Fibroblast of lung (primary cell): ENCODE results near the gene UNKL. TPM values are rescaled to one million over a fixed set of nuclear protein-coding genes. Genes with fewer than 3 reads are reported as not detected.

Source experiments
- DNase-seq, 2 donors: peaks; one replicate each; pipeline versions ENCODE4 v3.0.0 to v3.0.0-alpha.2; 2010; ENCODE audit warnings: low read depth in 2 of 2
- H2AFZ ChIP-seq: 2 replicates; pipeline ENCODE4 v1.5.1; 2012; ENCODE audit warnings: low read length, control low read depth, inconsistent platforms
- H3K27ac ChIP-seq: 2 replicates; pipeline ENCODE4 v1.5.1; 2011; ENCODE audit warnings: low read length, control low read depth; ENCODE audit not compliant: insufficient read depth
- H3K27me3 ChIP-seq: 2 replicates; pipeline ENCODE4 v1.5.1; 2011; ENCODE audit warnings: mild to moderate bottlenecking, low read length; ENCODE audit not compliant: control insufficient read depth, insufficient read depth
- H3K36me3 ChIP-seq: 2 replicates; pipeline ENCODE4 v1.5.1; 2011; ENCODE audit warnings: low read length; ENCODE audit not compliant: control insufficient read depth, insufficient read depth
- H3K4me1 ChIP-seq: 2 replicates; pipeline ENCODE4 v1.5.1; 2011; ENCODE audit warnings: low read length; ENCODE audit not compliant: control insufficient read depth, insufficient read depth; ENCODE audit errors: extremely low read depth
- H3K4me2 ChIP-seq: 2 replicates; pipeline ENCODE4 v1.5.1; 2011; ENCODE audit warnings: low read length, control low read depth; ENCODE audit not compliant: insufficient read depth; ENCODE audit errors: extremely low read depth
- H3K4me3 ChIP-seq, 4 experiments: fragments of 200-600 bp in 1 of 4; sonication (generic) in 1 of 4; replicated peaks in 1 of 4; 2 replicates each; pipeline ENCODE4 v1.5.1; 2011 to 2016; ENCODE audit warnings: low read length in 4 of 4, low read depth in 3 of 4, mild to moderate bottlenecking in 3 of 4, control low read depth in 2 of 4, inconsistent platforms in 1 of 4, mixed read lengths in 1 of 4; ENCODE audit not compliant: insufficient read depth in 1 of 4; ENCODE audit errors: control extremely low read depth in 1 of 4
- H3K79me2 ChIP-seq: 2 replicates; pipeline ENCODE4 v1.5.1; 2012; ENCODE audit warnings: mild to moderate bottlenecking, low read length, inconsistent platforms; ENCODE audit not compliant: control insufficient read depth, insufficient read depth
- H3K9ac ChIP-seq: 2 replicates; pipeline ENCODE4 v1.5.1; 2011; ENCODE audit warnings: mild to moderate bottlenecking, low read length, control low read depth; ENCODE audit not compliant: insufficient read depth
- H3K9me3 ChIP-seq: 2 replicates; pipeline ENCODE4 v1.5.1; 2012; ENCODE audit warnings: low read depth, low read length; ENCODE audit not compliant: control insufficient read depth, insufficient read depth
- H4K20me1 ChIP-seq: 2 replicates; pipeline ENCODE4 v1.5.1; 2011; ENCODE audit warnings: low read length; ENCODE audit not compliant: control insufficient read depth, insufficient read depth; ENCODE audit errors: extremely low read depth
- EZH2 ChIP-seq: IDR thresholded peaks from 2 replicates; pipeline ENCODE4 v1.5.1; 2012; ENCODE audit warnings: low read length, control low read depth, mild to moderate bottlenecking; ENCODE audit errors: missing control alignments
- polyA plus RNA-seq, 2 donors: library from polyadenylated mRNA; depleted of rRNA in 1 of 2; stranded (reverse) in 1 of 2; unstranded in 1 of 2; fragments of >200 nt; gene quantifications; 2 replicates each; pipeline ENCODE4 v1.2.1, GENCODE V29; 2011 to 2012; ENCODE audit warnings: missing spikeins in 1 of 2
- total RNA-seq: library from RNA; depleted of rRNA; stranded (reverse); fragments of >200 nt; gene quantifications from 2 replicates; pipeline ENCODE4 v1.2.1, GENCODE V29; 2014
- TF ChIP-seq, protein P1 (sequence below), 2 donors: IDR thresholded peaks in 1 of 2; conservative IDR thresholded peaks in 1 of 2; 1 replicate in 1 of 2; 2 replicates in 1 of 2; pipeline ENCODE4 v1.5.1; 2011 to 2012; ENCODE audit warnings: low read length in 2 of 2, control low read depth in 1 of 2, inconsistent platforms in 1 of 2, low read depth in 1 of 2, mild to moderate bottlenecking in 1 of 2

The UNKL gene
- total and polyA plus RNA-seq, 2 donors (not counting 1 experiment from before 2014, with no cell fraction given) = 4.3 to 6.3 TPM

DNA sequence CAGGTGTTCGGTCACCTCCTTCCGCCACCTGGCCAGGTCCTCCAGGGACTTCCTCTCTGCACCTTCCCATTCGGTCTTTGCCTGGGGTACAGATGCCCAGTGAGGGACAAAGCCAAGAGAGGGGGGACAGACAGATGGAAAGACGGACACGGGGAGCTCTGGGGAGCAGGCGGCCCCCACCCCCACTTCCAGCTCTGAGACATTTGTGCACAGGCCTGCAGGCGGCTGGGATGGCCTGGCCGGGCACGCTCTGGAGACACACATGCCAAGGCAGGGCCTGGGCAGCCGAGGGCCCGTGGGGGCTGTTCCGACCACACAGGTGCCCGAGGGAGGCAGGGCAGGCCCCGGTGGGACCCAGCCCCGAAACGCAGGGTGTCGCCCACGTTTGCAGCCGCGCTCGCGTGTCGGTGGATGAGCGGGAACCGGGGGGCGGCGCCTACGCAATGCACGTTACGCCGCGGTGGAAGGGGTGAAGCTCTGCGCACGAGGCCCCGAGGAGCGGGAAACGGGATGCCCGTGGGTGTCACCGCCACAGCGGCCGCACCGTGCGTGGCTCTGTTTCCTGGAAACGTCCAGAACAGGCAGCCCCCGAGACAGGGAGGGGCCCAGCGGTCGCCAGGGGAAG lies 22.3 kb upstream of the UNKL start:
- no peaks in the 10 kb centered on the region for H3K4me1 ChIP-seq
- H2AFZ ChIP-seq = no peak overlapping the region
- no peak for DNase-seq
- H3K9me3 ChIP-seq = no peaks in the 10 kb centered on the region
- no peaks in the 10 kb centered on the region for H3K36me3 ChIP-seq
- H3K27me3 ChIP-seq = no peaks in the 10 kb centered on the region
- H3K9ac ChIP-seq = no peak overlapping the region
- no peak overlapping the region for H3K4me3 ChIP-seq
- H3K27ac ChIP-seq = no peak overlapping the region
- H3K4me2 ChIP-seq = no peak overlapping the region
- H4K20me1 ChIP-seq = no peaks in the 10 kb centered on the region
- TF ChIP-seq, protein P1, sequence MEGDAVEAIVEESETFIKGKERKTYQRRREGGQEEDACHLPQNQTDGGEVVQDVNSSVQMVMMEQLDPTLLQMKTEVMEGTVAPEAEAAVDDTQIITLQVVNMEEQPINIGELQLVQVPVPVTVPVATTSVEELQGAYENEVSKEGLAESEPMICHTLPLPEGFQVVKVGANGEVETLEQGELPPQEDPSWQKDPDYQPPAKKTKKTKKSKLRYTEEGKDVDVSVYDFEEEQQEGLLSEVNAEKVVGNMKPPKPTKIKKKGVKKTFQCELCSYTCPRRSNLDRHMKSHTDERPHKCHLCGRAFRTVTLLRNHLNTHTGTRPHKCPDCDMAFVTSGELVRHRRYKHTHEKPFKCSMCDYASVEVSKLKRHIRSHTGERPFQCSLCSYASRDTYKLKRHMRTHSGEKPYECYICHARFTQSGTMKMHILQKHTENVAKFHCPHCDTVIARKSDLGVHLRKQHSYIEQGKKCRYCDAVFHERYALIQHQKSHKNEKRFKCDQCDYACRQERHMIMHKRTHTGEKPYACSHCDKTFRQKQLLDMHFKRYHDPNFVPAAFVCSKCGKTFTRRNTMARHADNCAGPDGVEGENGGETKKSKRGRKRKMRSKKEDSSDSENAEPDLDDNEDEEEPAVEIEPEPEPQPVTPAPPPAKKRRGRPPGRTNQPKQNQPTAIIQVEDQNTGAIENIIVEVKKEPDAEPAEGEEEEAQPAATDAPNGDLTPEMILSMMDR (conservative IDR thresholded peaks at IDR 0.05 in 1 of 2, IDR thresholded peaks at IDR 0.05 in 1 of 2; ENCODE audit: low read depth in 1 of 2, low read length in 2 of 2) = no peak
- no peak for TF ChIP-seq EZH2
- no peaks in the 10 kb centered on the region for H3K79me2 ChIP-seq

DNA sequence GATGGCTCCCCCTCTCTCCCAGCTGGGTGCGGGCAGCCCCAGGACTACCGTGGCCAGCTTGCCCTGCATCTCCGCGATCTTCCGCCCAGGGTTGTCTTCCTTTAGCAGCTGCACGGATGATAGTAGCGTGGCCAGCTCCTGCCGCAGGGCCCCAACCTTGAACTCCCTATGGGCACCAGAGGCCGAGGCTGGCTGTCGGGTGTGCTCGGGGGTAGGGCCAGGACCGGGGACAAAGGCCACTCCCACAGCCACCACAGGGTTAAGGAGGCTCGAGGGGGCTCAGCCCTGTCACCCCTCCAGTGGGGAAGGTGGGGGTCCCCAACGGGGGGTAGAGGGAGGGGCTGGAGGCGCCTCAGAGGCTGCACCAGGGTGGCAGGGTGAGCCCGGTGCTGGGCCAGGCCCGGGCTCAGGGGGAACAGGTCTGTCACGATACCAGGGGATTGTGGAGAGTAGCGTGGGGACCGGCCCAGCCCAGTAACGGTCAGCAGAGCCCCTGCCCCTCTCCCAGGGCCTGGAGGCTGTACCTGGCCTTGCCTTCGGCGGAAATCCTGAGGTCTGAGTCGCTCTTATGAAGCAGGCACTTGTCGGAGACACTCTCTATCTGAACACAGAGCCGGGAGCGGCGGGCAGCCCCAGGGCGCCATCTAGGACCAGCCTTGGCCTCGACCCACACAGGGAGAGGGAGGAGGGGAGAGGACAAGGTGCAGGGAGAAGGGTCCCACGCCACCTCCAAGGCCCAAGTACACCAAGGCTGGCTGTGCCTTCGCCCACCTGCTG lies 21.6 kb upstream of the UNKL start:
- Histone ChIP-seq H2AFZ (no peak overlapping the region), H3K9me3 (no peaks in the 10 kb centered on the region), H3K4me1 (no peaks in the 10 kb centered on the region), H4K20me1 (no peaks in the 10 kb centered on the region), H3K79me2 (no peaks in the 10 kb centered on the region), H3K4me3 (no peak overlapping the region), H3K4me2 (no peak overlapping the region), H3K27ac (no peak overlapping the region), H3K27me3 (no peaks in the 10 kb centered on the region), H3K36me3 (no peaks in the 10 kb centered on the region), H3K9ac (no peak overlapping the region)
- no peak for TF ChIP-seq EZH2
- TF ChIP-seq, protein P1 (conservative IDR thresholded peaks at IDR 0.05 in 1 of 2, IDR thresholded peaks at IDR 0.05 in 1 of 2; ENCODE audit: low read depth in 1 of 2, low read length in 2 of 2) = no peak
- DNase-seq = no peak

DNA sequence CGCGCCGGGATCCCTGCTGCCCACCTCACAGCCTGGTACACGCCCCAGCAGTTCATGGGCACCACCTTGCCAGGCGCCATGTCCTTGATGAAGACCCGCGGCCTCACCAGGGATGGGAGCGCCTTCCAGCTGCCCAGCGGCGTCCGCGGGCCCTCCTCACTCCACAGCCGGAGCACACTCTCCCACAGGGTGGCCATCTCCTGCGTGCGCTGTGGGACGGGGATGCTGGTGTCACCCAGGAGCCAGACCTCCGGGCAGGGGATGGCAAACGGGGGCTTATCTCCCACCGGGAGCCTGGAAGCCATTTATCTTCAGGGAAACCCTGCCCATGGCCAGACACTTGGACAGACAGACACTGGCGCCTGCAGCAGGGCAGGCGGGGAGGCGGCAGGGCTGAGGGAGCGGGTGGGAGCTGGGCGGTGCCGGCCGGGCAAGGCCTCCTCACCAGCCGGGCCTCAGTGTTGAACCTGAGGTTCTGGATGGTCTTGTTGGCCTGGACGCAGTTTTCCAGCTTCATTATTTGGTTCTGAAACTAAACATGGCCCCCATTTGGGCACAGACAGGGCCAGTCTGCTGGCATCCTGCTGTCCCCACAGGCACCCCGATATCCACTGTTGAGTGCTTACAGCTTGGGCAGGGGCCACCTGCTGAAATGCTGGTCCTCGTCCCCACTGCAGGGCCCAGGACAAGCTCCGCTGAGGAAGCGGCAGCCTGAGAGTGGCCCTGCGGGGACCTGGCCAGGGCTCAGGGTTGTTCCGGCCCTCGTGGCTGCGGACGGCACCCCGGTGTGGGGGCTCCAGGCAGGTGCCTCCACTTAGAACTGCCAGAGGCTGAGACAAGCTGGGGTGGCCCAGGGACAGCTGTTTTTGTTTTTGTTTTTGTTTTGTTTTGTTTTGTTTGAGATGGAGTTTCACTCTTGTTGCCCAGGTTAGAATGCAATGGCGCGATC lies 20.4 kb upstream of the UNKL start:
- H3K9me3 ChIP-seq = no peaks in the 10 kb centered on the region
- H3K4me1 ChIP-seq = no peaks in the 10 kb centered on the region
- no peaks in the 10 kb centered on the region for H4K20me1 ChIP-seq
- no peaks in the 10 kb centered on the region for H3K27me3 ChIP-seq
- no peak overlapping the region for H3K9ac ChIP-seq
- no peak for DNase-seq
- no peak overlapping the region for H2AFZ ChIP-seq
- no peaks in the 10 kb centered on the region for H3K79me2 ChIP-seq
- no peaks in the 10 kb centered on the region for H3K36me3 ChIP-seq
- no peak overlapping the region for H3K4me2 ChIP-seq
- no peak overlapping the region for H3K27ac ChIP-seq
- TF ChIP-seq, protein P1 (conservative IDR thresholded peaks at IDR 0.05 in 1 of 2, IDR thresholded peaks at IDR 0.05 in 1 of 2; ENCODE audit: low read depth in 1 of 2, low read length in 2 of 2) = no peak
- TF ChIP-seq EZH2 = no peak
- H3K4me3 ChIP-seq = no peak overlapping the region
